AG10803 (cell line): ENCODE measurements around the gene GPD1.

Source experiments
- DNase-seq: peaks from one replicate; pipeline ENCODE4 v3.0.0; 2010; ENCODE audit warnings: low read depth
- H3K4me3 ChIP-seq: 2 replicates; pipeline ENCODE4 v1.5.1; 2011; ENCODE audit warnings: mild to moderate bottlenecking, low read length, control low read depth
- TF ChIP-seq, protein P1 (sequence below): conservative IDR thresholded peaks from 2 replicates; pipeline ENCODE4 v1.5.1; 2011; ENCODE audit warnings: mild to moderate bottlenecking, low read length, control low read depth, inconsistent platforms

GPD1 gene

DNA sequence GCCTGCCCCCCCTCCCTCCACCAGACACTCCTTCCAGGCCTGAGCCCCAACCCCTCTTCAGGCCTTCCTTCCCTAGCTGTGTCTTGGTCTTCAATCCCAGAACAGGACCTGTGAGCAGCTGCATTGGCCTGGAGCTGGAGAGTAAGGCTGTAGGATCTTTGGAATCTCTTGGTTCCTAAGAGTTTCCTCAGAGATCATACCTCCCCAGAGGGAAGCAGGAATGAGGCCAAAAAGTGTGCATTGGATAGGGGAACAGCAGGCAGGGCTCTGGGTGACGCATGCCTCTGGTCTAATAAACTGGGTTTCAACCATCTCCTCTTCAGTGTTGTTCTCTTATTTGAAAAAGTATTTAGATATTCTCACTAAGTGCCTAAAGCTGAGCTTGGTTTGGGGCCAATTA is 20.5 kb upstream of the GPD1 start:
- DNase-seq = peak; percentile 17
- TF ChIP-seq, protein P1, sequence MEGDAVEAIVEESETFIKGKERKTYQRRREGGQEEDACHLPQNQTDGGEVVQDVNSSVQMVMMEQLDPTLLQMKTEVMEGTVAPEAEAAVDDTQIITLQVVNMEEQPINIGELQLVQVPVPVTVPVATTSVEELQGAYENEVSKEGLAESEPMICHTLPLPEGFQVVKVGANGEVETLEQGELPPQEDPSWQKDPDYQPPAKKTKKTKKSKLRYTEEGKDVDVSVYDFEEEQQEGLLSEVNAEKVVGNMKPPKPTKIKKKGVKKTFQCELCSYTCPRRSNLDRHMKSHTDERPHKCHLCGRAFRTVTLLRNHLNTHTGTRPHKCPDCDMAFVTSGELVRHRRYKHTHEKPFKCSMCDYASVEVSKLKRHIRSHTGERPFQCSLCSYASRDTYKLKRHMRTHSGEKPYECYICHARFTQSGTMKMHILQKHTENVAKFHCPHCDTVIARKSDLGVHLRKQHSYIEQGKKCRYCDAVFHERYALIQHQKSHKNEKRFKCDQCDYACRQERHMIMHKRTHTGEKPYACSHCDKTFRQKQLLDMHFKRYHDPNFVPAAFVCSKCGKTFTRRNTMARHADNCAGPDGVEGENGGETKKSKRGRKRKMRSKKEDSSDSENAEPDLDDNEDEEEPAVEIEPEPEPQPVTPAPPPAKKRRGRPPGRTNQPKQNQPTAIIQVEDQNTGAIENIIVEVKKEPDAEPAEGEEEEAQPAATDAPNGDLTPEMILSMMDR = no peak
- no peak overlapping the region for H3K4me3 ChIP-seq

DNA sequence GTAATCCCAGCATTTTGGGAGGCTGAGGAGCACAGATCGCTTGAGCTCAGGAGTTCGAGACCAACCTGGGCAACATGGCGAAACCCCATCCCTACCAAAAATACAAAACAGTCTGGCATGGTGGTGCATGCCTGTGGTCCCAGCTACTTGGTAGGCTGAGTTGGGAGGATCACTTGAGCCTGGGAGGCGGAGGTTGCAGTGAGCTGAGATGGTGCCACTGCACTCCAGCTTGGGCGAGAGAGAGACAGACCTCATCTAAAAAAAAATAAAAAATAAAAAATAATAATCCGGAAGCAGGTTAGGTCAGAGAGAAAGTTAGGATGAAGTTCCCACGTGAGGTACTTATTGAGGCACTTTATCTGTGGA is 19.4 kb upstream of the GPD1 start:
- peak overlapping the region; percentile 90 for H3K4me3 ChIP-seq
- DNase-seq = peak; percentile 20

DNA sequence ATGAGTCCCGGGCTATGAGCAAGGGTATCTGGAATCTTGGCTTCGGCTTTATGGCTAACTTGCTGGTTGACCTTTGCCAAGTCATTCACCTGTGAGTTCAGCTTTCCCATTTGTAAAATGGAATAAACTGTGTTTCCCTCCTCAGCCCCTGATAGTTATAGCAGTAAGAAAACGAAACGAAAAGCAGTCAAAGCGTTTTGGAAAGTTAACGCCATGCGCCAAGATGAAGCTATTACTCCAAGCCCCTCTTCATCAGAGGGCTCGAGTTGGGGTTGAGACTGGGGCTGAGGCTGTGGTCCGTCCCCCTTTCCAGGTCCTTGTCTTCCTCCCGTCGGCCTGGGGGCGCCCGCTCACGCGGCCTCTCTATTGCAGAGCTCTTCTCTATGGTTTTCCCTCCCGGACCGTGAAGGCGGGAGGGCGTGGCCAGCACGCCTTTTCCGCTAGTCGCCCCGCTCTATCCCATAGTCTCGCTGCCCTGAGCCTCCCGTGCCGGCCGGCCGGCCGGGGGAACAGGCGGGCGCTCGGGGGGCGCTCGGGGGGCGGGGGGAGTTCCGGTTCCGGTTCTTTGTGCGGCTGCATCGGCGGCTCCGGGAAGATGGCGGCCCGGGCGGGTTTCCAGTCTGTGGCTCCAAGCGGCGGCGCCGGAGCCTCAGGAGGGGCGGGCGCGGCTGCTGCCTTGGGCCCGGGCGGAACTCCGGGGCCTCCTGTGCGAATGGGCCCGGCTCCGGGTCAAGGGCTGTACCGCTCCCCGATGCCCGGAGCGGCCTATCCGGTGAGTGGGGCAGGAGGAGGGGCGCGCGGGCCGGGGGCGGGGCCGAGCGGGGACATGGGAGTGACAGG is 18.8 kb upstream of the GPD1 start, which contains the start of gene SMARCD1:
Gene SMARCD1 (plus strand): TSS at position 568 of the 840 bp plus-strand sequence. CDS start 28 bp downstream, at position 596.
- DNase-seq = peak; percentile 90
- TF ChIP-seq, protein P1 = peak; percentile 62
- H3K4me3 ChIP-seq = peak within 1 kb of the TSS; percentile 90

DNA sequence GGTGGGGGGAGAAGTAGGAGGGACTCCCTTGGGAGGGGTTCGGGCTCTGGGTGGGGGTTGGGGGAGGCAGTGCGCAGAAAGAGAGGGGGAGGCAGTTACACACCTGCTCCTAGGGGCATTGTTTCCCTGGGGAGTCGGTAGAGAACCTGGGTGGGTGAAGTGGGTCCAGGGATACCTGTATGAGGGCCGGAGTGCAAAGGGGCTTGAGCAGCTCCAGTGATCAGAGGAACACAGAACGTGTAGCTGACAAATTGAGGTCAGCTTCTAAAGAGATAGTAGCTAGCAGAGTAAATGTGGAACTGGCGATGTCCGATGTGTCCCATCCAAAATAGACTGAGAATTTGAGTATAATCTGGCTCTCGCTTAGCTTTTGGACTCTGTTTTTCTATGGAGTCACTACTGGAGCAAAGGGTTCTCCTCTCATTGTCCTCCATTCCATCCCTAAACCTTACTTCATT is 18.2 kb upstream of the GPD1 start:
- DNase-seq = no peak
- TF ChIP-seq, protein P1 = no peak
- H3K4me3 ChIP-seq = peak overlapping the region; percentile 90

DNA sequence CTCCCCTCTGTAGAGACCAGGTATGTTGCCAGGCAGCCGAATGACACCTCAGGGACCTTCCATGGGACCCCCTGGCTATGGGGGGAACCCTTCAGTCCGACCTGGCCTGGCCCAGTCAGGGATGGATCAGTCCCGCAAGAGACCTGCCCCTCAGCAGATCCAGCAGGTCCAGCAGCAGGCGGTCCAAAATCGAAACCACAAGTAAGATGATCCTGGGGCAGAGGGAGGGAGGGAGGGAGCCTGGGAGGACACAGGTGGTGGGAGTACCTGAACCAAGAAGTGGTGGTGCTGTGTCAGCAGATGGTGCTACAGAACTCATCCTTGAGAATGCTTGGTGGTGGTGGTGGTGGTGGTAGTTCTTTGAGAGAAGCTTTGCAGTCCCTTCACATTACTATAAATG is 17.7 kb upstream of the GPD1 start:
- peak overlapping the region; percentile 90 for H3K4me3 ChIP-seq
- TF ChIP-seq, protein P1 = no peak

DNA sequence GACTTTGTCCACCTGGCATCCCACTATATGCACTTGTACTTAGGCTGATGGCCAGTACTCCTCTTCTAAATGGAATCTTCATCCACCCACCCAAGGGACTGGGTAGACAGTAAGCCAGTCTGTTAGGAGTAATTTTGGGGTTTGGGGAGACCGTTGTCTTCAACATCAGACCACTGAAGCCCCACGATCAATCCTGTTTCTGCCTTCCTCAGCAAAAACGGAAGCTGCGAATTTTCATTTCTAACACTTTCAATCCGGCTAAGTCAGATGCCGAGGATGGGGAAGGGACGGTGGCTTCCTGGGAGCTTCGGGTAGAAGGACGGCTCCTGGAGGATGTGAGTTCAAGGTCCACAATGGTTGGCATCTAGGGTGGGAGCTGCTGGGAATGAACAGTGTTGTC is 16.7 kb upstream of the GPD1 start:
- no peak for DNase-seq
- TF ChIP-seq, protein P1 = no peak
- no peak overlapping the region for H3K4me3 ChIP-seq

More for the DNA sequence above, 17.7 kb upstream of the GPD1 start:
- no peak for DNase-seq

DNA sequence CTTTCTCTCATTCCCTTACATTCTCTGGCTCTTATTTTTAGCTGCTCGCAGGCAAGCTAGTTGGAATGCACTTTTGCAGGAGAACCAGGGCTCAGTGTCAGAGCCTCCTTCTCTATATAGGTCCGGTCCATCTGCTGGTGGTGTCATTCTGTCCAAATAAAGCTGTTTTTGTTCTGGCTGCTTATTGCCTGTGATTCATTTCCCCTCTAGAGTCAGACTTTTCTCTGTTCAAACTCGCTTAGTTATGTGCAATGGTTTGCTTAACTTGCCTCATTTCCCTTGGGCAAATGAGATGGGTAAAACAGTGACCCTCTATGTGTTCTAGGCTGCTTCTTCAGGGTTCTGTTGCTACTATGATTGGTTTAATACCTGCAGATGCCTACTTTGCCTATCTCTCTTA is 15.8 kb upstream of the GPD1 start:
- no peak overlapping the region for H3K4me3 ChIP-seq
- TF ChIP-seq, protein P1 = no peak
- peak; percentile 76 for DNase-seq
